Chondrocyte (in vitro differentiated cells): ENCODE data around the gene MCCC2. TPM values are rescaled to one million over a fixed set of nuclear protein-coding genes. Genes with fewer than 3 reads are reported as not detected.
A peak's percentile ranks its signal among the peaks of the same experiment; 100 is the strongest.
"Not testable (repeated sequence)": the region's sequence is repeated elsewhere in the genome, so short reads cannot be mapped to it uniquely, and the experiment has no call there.

Experiments
- DNase-seq: peaks from one replicate; pipeline ENCODE4 v3.0.0; 2021; ENCODE audit warnings: mixed read lengths, low spot score
- H3K27ac Mint-ChIP-seq: one replicate; pipeline ENCODE4 v1.8.0; 2021; ENCODE audit warnings: mild to moderate bottlenecking, moderate library complexity, mixed read lengths; ENCODE audit not compliant: unreplicated experiment
- H3K27me3 Mint-ChIP-seq: 2 replicates; pipeline ENCODE4 v1.8.0; 2021; ENCODE audit warnings: low read depth, mixed read lengths
- H3K36me3 Mint-ChIP-seq: 2 replicates; pipeline ENCODE4 v1.8.0; 2021; ENCODE audit warnings: low read depth, mixed read lengths
- H3K4me1 Mint-ChIP-seq: 2 replicates; pipeline ENCODE4 v1.8.0; 2021; ENCODE audit warnings: low read depth, mild to moderate bottlenecking, mixed read lengths
- H3K4me3 Mint-ChIP-seq: one replicate; pipeline ENCODE4 v1.8.0; 2021; ENCODE audit warnings: mild to moderate bottlenecking, moderate library complexity, mixed read lengths; ENCODE audit not compliant: unreplicated experiment
- H3K9me3 Mint-ChIP-seq: 2 replicates; pipeline ENCODE4 v1.8.0; 2021; ENCODE audit warnings: low read depth, mixed read lengths
- long read RNA-seq: library from polyadenylated mRNA; stranded (forward); transcript quantifications from one replicate; pipeline ENCODE4 v2.0.0, GENCODE V29; 2021
- total RNA-seq: library from RNA; stranded (reverse); gene quantifications from 3 replicates; pipeline ENCODE4 v1.2.1, GENCODE V29; 2021
- TF ChIP-seq, protein P1 (sequence below): fragments of 200-600 bp; sonication (generic); IDR thresholded peaks from 2 replicates; pipeline ENCODE4 v1.5.0; 2021; ENCODE audit warnings: antibody characterized with exemption, mild to moderate bottlenecking, moderate library complexity

MCCC2 gene
- 18.8 to 24.3 TPM (median 20.5 TPM) in 3 replicates for total RNA-seq
- long read RNA-seq, transcript MCCC2-201 (17 exons, 3,665 nt) = major isoform, 10 of 19 reads
- long read RNA-seq, partial matches to known transcripts = 0 of 19 reads
- long read RNA-seq, other reads (novel, unspliced or antisense) = 5 of 19 reads

DNA sequence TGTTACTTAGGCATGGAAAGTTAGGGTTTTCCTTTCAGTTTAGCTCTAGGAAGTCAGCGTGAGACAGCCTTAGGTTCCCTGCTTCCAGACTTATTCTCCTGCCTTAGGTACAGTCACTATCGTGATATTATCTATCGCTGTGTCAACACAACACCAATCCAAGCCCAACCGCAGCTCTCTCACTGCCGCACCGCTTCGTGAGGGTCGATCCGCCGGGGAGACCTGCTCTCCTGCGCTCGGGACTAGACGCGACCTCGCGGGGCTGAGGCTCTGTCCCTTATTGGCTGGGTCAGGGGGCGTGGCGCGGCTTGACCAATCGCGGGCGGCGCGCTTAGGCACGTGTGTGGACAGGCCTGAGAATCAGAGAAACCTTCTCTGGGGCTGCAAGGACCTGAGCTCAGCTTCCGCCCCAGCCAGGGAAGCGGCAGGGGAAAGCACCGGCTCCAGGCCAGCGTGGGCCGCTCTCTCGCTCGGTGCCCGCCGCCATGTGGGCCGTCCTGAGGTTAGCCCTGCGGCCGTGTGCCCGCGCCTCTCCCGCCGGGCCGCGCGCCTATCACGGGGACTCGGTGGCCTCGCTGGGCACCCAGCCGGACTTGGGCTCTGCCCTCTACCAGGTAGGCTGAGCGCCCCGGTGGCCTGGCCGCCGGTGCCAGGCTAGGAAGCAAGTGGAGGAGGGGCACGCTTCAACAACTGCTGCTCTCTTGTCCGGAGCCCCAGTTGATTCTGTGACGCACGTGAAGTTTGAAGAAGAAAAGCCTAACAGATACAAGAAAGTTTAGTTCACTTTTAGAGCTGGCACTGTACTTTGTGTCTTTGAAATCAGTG, at the start of gene MCCC2:
MCCC2 (plus strand) TSS at position 400 of the 825 bp plus-strand sequence; CDS start at position 486, 86 bp downstream.
- Mint-ChIP-seq H3K4me3 (peak within 1 kb of the TSS; percentile 83), H3K27me3 (no peaks in the 10 kb centered on the region), H3K27ac (peak within 1 kb of the TSS; percentile 98), H3K9me3 (no peaks in the 10 kb centered on the region), H3K4me1 (peaks cover 27% of the 10 kb centered on the region), H3K36me3 (no peaks in the 10 kb centered on the region)
- peak; percentile 99 for DNase-seq
- TF ChIP-seq, protein P1, sequence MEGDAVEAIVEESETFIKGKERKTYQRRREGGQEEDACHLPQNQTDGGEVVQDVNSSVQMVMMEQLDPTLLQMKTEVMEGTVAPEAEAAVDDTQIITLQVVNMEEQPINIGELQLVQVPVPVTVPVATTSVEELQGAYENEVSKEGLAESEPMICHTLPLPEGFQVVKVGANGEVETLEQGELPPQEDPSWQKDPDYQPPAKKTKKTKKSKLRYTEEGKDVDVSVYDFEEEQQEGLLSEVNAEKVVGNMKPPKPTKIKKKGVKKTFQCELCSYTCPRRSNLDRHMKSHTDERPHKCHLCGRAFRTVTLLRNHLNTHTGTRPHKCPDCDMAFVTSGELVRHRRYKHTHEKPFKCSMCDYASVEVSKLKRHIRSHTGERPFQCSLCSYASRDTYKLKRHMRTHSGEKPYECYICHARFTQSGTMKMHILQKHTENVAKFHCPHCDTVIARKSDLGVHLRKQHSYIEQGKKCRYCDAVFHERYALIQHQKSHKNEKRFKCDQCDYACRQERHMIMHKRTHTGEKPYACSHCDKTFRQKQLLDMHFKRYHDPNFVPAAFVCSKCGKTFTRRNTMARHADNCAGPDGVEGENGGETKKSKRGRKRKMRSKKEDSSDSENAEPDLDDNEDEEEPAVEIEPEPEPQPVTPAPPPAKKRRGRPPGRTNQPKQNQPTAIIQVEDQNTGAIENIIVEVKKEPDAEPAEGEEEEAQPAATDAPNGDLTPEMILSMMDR = no peak

DNA sequence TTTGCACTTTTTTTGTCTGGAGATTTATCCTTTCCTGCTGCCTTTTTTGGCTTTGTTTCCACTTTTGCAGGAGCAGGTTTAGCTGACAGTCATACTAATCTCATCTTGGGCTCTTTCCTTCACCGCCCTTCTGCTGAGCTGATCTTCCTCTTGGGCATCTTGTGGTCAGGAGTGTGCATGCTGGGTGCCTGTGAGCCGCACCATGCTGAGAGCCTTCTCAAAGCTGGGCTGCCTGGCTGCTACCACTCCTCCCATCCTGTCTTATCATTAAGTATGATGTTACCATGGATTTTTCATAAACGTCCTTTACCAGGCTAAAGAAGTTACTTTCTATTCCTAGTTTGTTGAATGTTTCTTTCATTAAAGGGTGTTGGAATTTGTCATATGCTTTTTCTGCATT, 49.5 kb upstream of the MCCC2 start:
- peaks cover 29% of the 10 kb centered on the region for H3K36me3 Mint-ChIP-seq
- H3K4me1 Mint-ChIP-seq = peaks cover 35% of the 10 kb centered on the region
- no peak overlapping the region for H3K4me3 Mint-ChIP-seq
- TF ChIP-seq, protein P1 = no peak
- peak overlapping the region; percentile 35 for H3K27ac Mint-ChIP-seq
- no peaks in the 10 kb centered on the region for H3K27me3 Mint-ChIP-seq
- DNase-seq = peak; percentile 28
- H3K9me3 Mint-ChIP-seq = no peaks in the 10 kb centered on the region

DNA sequence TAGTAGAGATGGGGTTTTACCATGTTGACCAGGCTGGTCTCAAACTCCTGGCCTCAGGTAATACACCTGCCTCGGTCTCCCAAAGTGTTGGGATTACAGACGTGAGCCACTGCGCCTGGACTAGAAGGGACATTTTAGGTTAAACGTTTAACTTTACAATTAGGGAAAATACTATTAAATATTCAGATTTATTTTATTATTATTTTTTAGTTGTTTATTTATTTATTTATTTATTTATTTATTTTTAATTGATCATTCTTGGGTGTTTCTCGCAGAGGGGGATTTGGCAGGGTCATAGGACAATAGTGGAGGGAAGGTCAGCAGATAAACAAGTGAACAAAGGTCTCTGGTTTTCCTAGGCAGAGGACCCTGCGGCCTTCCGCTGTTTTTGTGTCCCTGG, 36.3 kb upstream of the MCCC2 start:
- not testable (repeated sequence) for H3K9me3 Mint-ChIP-seq, H3K27ac Mint-ChIP-seq, H3K4me3 Mint-ChIP-seq, H3K27me3 Mint-ChIP-seq, H3K4me1 Mint-ChIP-seq, DNase-seq
- H3K36me3 Mint-ChIP-seq = peaks cover 28% of the 10 kb centered on the region

DNA sequence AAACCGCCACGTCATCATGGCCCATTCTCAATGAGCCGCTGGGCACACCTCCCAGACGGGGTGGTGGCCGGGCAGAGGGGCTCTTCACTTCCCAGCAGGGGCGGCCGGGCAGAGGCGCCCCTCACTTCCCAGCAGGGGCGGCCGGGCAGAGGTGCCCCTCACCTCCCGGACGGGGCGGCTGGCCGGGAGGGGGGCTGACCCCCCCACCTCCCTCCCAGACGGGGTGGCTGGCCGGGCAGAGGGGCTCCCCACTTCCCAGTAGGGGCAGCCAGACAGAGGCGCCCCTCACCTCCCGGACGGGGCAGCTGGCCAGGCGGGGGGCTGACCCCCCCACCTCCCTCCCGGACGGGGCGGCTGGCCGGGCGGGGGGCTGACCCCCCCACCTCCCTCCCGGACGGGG, 35.6 kb upstream of the MCCC2 start:
- H3K27me3 Mint-ChIP-seq, H3K4me1 Mint-ChIP-seq, H3K27ac Mint-ChIP-seq, H3K9me3 Mint-ChIP-seq, H3K4me3 Mint-ChIP-seq, DNase-seq: not testable (repeated sequence)
- peaks cover 28% of the 10 kb centered on the region for H3K36me3 Mint-ChIP-seq

DNA sequence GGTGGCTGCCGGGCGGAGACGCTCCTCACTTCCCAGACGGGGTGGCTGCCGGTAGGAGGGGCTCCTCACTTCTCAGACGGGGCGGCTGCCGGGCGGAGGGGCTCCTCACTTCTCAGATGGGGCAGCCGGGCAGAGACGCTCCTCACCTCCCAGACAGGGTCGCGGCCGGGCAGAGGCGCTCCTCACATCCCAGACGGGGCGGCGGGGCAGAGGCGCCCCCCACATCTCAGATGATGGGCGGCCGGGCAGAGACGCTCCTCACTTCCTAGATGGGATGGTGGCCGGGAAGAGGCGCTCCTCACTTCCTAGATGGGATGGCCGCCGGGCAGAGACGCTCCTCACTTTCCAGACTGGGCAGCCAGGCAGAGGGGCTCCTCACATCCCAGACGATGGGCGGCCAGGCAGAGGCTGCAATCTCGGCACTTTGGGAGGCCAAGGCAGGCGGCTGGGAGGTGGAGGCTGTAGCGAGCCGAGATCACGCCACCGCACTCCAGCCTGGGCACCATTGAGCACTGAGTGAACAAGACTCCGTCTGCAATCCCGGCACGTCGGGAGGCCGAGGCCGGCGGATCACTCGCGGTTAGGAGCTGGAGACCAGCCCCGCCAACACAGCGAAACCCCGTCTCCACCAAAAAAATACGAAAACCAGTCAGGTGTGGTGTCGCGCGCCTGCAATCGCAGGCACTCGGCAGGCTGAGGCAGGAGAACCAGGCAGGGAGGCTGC, 35.0 kb upstream of the MCCC2 start:
- H3K27ac Mint-ChIP-seq, H3K9me3 Mint-ChIP-seq, H3K4me3 Mint-ChIP-seq, H3K4me1 Mint-ChIP-seq, H3K27me3 Mint-ChIP-seq, DNase-seq: not testable (repeated sequence)
- peaks cover 26% of the 10 kb centered on the region for H3K36me3 Mint-ChIP-seq

DNA sequence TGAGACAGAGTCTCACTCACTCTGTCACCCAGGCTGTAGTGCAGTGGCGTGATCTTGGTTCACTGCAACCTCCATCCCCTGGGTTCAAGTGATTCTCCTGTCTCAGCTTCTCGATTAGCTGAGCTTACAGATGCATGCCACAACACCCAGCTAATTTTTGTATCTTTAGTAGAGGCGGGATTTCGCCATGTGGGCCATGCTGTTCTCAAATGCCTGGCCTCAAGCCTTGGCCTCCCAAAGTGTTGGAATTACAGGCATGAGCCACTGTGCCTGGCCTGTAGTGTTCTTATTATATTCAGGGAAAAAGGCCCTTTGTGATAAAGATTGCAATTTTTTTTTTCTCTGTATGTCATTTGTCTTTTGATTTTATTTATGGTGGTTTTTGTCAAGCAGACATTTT, 24.0 kb upstream of the MCCC2 start:
- Mint-ChIP-seq H3K27me3 (no peaks in the 10 kb centered on the region), H3K4me3 (no peak overlapping the region), H3K27ac (no peak overlapping the region), H3K9me3 (no peaks in the 10 kb centered on the region), H3K4me1 (peaks cover 5% of the 10 kb centered on the region), H3K36me3 (peaks cover 14% of the 10 kb centered on the region)
- TF ChIP-seq, protein P1 = no peak
- no peak for DNase-seq
